Aorta (tissue), 5 donors: ENCODE results near the gene UTP25. TPM values are rescaled to one million over a fixed set of nuclear protein-coding genes. Genes with fewer than 3 reads are reported as not detected.
"Not testable (repeated sequence)": the region's sequence is repeated elsewhere in the genome, so short reads cannot be mapped to it uniquely, and the experiment has no call there.

Experiments
- ATAC-seq: fragments of 200-7000 bp; cut with Tn5 transposase; one replicate; pipeline ENCODE4 v1.9.1; 2022; ENCODE audit warnings: moderate library complexity; ENCODE audit not compliant: low FRiP score
- DNase-seq, 2 donors: peaks; one replicate each; pipeline ENCODE4 v3.0.0-alpha.2; 2020
- H3K27ac ChIP-seq, 2 donors: one replicate each; pipeline ENCODE4 v1.5.1; 2013; ENCODE audit warnings: low read length in 2 of 2, mild to moderate bottlenecking in 2 of 2, moderate library complexity in 2 of 2, control low read depth in 1 of 2, inconsistent platforms in 1 of 2, low read depth in 1 of 2
- H3K27me3 ChIP-seq, 2 donors: one replicate each; pipeline ENCODE4 v1.6.1; 2013; ENCODE audit warnings: control low read depth in 1 of 2, low read length in 1 of 2, mild to moderate bottlenecking in 1 of 2, moderate library complexity in 1 of 2; ENCODE audit not compliant: insufficient read depth in 2 of 2, control insufficient read depth in 1 of 2
- H3K36me3 ChIP-seq, 2 donors: one replicate each; pipeline ENCODE4 v1.6.1; 2013; ENCODE audit warnings: control low read depth in 1 of 2, low read length in 1 of 2, mild to moderate bottlenecking in 1 of 2; ENCODE audit not compliant: insufficient read depth in 2 of 2, control insufficient read depth in 1 of 2
- H3K4me1 ChIP-seq, 2 donors: one replicate each; pipeline ENCODE4 v1.6.1; 2013; ENCODE audit warnings: low read length in 2 of 2, control low read depth in 1 of 2, mild to moderate bottlenecking in 1 of 2, moderate library complexity in 1 of 2; ENCODE audit not compliant: insufficient read depth in 2 of 2, control insufficient read depth in 1 of 2
- H3K4me3 ChIP-seq, 2 donors: one replicate each; pipeline ENCODE4 v1.5.1; 2013; ENCODE audit warnings: low read length in 2 of 2, control low read depth in 1 of 2, mild to moderate bottlenecking in 1 of 2
- H3K9me3 ChIP-seq: one replicate; pipeline ENCODE4 v1.6.1; 2013; ENCODE audit warnings: mild to moderate bottlenecking, low read length; ENCODE audit not compliant: control insufficient read depth
- WGBS, 2 donors: extraction: QIAGEN DNeasy Blood & Tissue Kit; methylation state at CpG; one replicate each; pipeline ENCODE4 v1.1.7; 2013; 5-methylcytosine and 5-hydroxymethylcytosine counted together
- intact Hi-C, 2 donors: fragments of 100-400 bp; cut with DNase I; formaldehyde crosslinking; loops; one replicate each; pipeline versions ENCODE4 v1.14.2 to v1.15.0; 2022
- polyA plus RNA-seq, 2 donors: library from polyadenylated mRNA; stranded (reverse); fragments of 200-250 nt; gene quantifications; one replicate each; pipeline ENCODE4 v1.2.3, GENCODE V29; 2013
- total RNA-seq, 2 donors: library from RNA; stranded (reverse); fragmentation: NEBNext Ultra II Directional; extraction: Animal tissue kit (Norgen Biotek cat#: 25700); gene quantifications; one replicate each; pipeline ENCODE4 v1.2.1, GENCODE V29; 2021
- donor health status: healthy with polysubstance abuse.
- donor health status: Bipolar disorder and iron deficiency.
- donor health status: DM: no; HTN: no; CAD: no.
- donor health status: DM: no; HTN: no; CAD: no.
- donor health status: DM: yes; HTN: yes; CAD: no.

Gene UTP25
- total and polyA plus RNA-seq, 4 donors = 0.50 to 8.1 (median 5.1) TPM

GRCh38 chr1:209789245-209789644, 38.5 kb upstream of the UTP25 start:
- ATAC-seq (no peak), DNase-seq (no peak)
- Histone ChIP-seq H3K4me3 (no peak overlapping the region), H3K4me1 (peaks cover 0 to 3% of the 10 kb centered on the region in 2 donors), H3K9me3 (no peaks in the 10 kb centered on the region), H3K36me3 (no peaks in the 10 kb centered on the region), H3K27me3 (no peaks in the 10 kb centered on the region), H3K27ac (no peak overlapping the region)
- intact Hi-C loops = loop anchor here in 1 of 2 donors (5.0 kb wide), 1 partner anchor 33 kb away; no protein-coding TSS in a partner anchor
- WGBS, 2 donors = 94 to 100% methylated on average over 1 of the region's 1 CpG

GRCh38 chr1:209790286-209791193, 37.2 kb upstream of the UTP25 start:
- 83 to 87% methylated on average over 10 of the region's 10 CpGs for WGBS, 2 donors
- Histone ChIP-seq H3K27ac (no peak overlapping the region), H3K36me3 (no peaks in the 10 kb centered on the region), H3K4me3 (no peak overlapping the region), H3K4me1 (peaks cover 0 to 3% of the 10 kb centered on the region in 2 donors), H3K27me3 (no peaks in the 10 kb centered on the region), H3K9me3 (no peaks in the 10 kb centered on the region)
- DNase-seq = no peak
- intact Hi-C loops = no loop called here
- ATAC-seq = no peak

- DNase-seq (no peak), ATAC-seq (no peak)
- H3K4me3 ChIP-seq = no peak overlapping the region
- intact Hi-C loops = no loop called here
- H3K27ac ChIP-seq = no peak overlapping the region
- 0 to 44% methylated on average over 1 of the region's 1 CpG for WGBS, 2 donors
- H3K36me3 ChIP-seq = no peaks in the 10 kb centered on the region
- peaks cover 0 to 3% of the 10 kb centered on the region in 2 donors for H3K4me1 ChIP-seq
- H3K9me3 ChIP-seq = no peaks in the 10 kb centered on the region
- H3K27me3 ChIP-seq = no peaks in the 10 kb centered on the region
Observed at GRCh38 chr1:209791920-209792319, 35.9 kb upstream of the UTP25 start.

GRCh38 chr1:209793711-209794110, 34.1 kb upstream of the UTP25 start:
- H3K27ac ChIP-seq, intact Hi-C loops, H3K9me3 ChIP-seq, H3K4me1 ChIP-seq, DNase-seq, H3K36me3 ChIP-seq, ATAC-seq, H3K4me3 ChIP-seq, H3K27me3 ChIP-seq: not testable (repeated sequence)
- 92 to 93% methylated on average over 3 of the region's 3 CpGs for WGBS, 2 donors

GRCh38 chr1:209797978-209798639, 29.7 kb upstream of the UTP25 start:
- ATAC-seq (no peak), DNase-seq (no peak)
- H3K27me3 ChIP-seq = no peaks in the 10 kb centered on the region
- H3K9me3 ChIP-seq = no peaks in the 10 kb centered on the region
- intact Hi-C loops = no loop called here
- no peak overlapping the region for H3K27ac ChIP-seq
- no peaks in the 10 kb centered on the region for H3K36me3 ChIP-seq
- WGBS, 2 donors = 78 to 83% methylated on average over 9 of the region's 9 CpGs
- peaks cover 3 to 8% of the 10 kb centered on the region in 2 donors for H3K4me1 ChIP-seq
- no peak overlapping the region for H3K4me3 ChIP-seq

- intact Hi-C loops = no loop called here
- H3K27me3 ChIP-seq = no peaks in the 10 kb centered on the region
- H3K4me1 ChIP-seq = peaks cover 3 to 8% of the 10 kb centered on the region in 2 donors
- ATAC-seq (no peak), DNase-seq (no peak)
- no peaks in the 10 kb centered on the region for H3K36me3 ChIP-seq
- no peaks in the 10 kb centered on the region for H3K9me3 ChIP-seq
- 38 to 41% methylated on average over 5 of the region's 5 CpGs for WGBS, 2 donors
- no peak overlapping the region for H3K4me3 ChIP-seq
- H3K27ac ChIP-seq = peak overlapping the region; percentile 31 to 41
Observed at GRCh38 chr1:209800984-209801834, 26.6 kb upstream of the UTP25 start.

- WGBS, 2 donors = 40% methylated on average over 4 of the region's 4 CpGs
- DNase-seq (no peak), ATAC-seq (no peak)
Observed at GRCh38 chr1:209802117-209802779, 25.5 kb upstream of the UTP25 start.

GRCh38 chr1:209802780-209803152, 25.0 kb upstream of the UTP25 start:
- H3K27ac ChIP-seq = peak overlapping the region in 1 of 2 donors; percentile 11
- no peaks in the 10 kb centered on the region for H3K36me3 ChIP-seq
- H3K4me3 ChIP-seq = no peak overlapping the region
- ATAC-seq = no peak
- no peak for DNase-seq
- H3K27me3 ChIP-seq = no peaks in the 10 kb centered on the region
- H3K9me3 ChIP-seq = no peaks in the 10 kb centered on the region
- intact Hi-C loops = no loop called here
- 85 to 96% methylated on average over 4 of the region's 4 CpGs for WGBS, 2 donors
- peaks cover 3 to 8% of the 10 kb centered on the region in 2 donors for H3K4me1 ChIP-seq

More at GRCh38 chr1:209802117-209802779, 25.5 kb upstream of the UTP25 start:
- H3K4me1 ChIP-seq = peaks cover 3 to 8% of the 10 kb centered on the region in 2 donors
- no peak overlapping the region for H3K4me3 ChIP-seq
- H3K36me3 ChIP-seq = no peaks in the 10 kb centered on the region
- intact Hi-C loops = no loop called here
- no peaks in the 10 kb centered on the region for H3K27me3 ChIP-seq
- H3K9me3 ChIP-seq = no peaks in the 10 kb centered on the region
- peak overlapping the region; percentile 31 to 78 for H3K27ac ChIP-seq
